ENCODE measurements around the gene TMEM181.
"Not testable (repeated sequence)": the region's sequence is repeated elsewhere in the genome, so short reads cannot be mapped to it uniquely, and the experiment has no call there.

The TMEM181 gene

GRCh38 chr6:158621694-158622544, 62.0 kb downstream of the TMEM181 start:
- DNase-seq (ENCODE audit: low read depth in 2 of 2), result no peak

GRCh38 chr6:158622545-158623190, 62.8 kb downstream of the TMEM181 start:
- no peak for DNase-seq (ENCODE audit: low read depth in 2 of 2)

GRCh38 chr6:158624684-158625682, 65.1 kb downstream of the TMEM181 start:
- DNase-seq (ENCODE audit: low read depth in 2 of 2), result no peak

GRCh38 chr6:158625881-158626305, 66.0 kb downstream of the TMEM181 start:
- no peak for DNase-seq (ENCODE audit: low read depth in 2 of 2)

- no peak for DNase-seq (ENCODE audit: low read depth in 2 of 2)
These were observed 66.7 kb downstream of the TMEM181 start for GRCh38 chr6:158626360-158627167.

GRCh38 chr6:158627168-158627939, 67.5 kb downstream of the TMEM181 start:
- no peak for DNase-seq (ENCODE audit: low read depth in 2 of 2)

- DNase-seq (ENCODE audit: low read depth in 2 of 2), result no peak
These were observed 68.0 kb downstream of the TMEM181 start for GRCh38 chr6:158627940-158628211.

- DNase-seq (ENCODE audit: low read depth in 2 of 2), result no peak
These were observed 68.7 kb downstream of the TMEM181 start for GRCh38 chr6:158628542-158628941.

GRCh38 chr6:158629367-158630221, 69.7 kb downstream of the TMEM181 start:
- no peak for DNase-seq (ENCODE audit: low read depth in 2 of 2)

- no peak for DNase-seq (ENCODE audit: low read depth in 2 of 2)
These were observed 71.2 kb downstream of the TMEM181 start for GRCh38 chr6:158630938-158631616.

GRCh38 chr6:158631678-158632537, 72.0 kb downstream of the TMEM181 start:
- DNase-seq (ENCODE audit: low read depth in 2 of 2), result no peak

GRCh38 chr6:158632538-158633119, 72.7 kb downstream of the TMEM181 start:
- not testable (repeated sequence) for DNase-seq (ENCODE audit: low read depth in 2 of 2)

GRCh38 chr6:158633127-158633526, 73.2 kb downstream of the TMEM181 start:
- no peak for DNase-seq (ENCODE audit: low read depth in 2 of 2)

GRCh38 chr6:158634695-158635426, 75.0 kb downstream of the TMEM181 start:
- DNase-seq (ENCODE audit: low read depth in 2 of 2), result no peak

GRCh38 chr6:158635427-158636073, 75.7 kb downstream of the TMEM181 start:
- DNase-seq (ENCODE audit: low read depth in 2 of 2), result no peak

GRCh38 chr6:158636778-158637177, 76.9 kb downstream of the TMEM181 start:
- DNase-seq (ENCODE audit: low read depth in 2 of 2), result no peak

All from activated CD8-positive, alpha-beta memory T cell treated with anti-CD3 and anti-CD28 coated beads for 4 hours (primary cell).